H1 (cell line): ENCODE results near the gene STAT2. TPM values are rescaled to one million over a fixed set of nuclear protein-coding genes. Genes with fewer than 3 reads are reported as not detected.

ENCODE experiments used
- CTCF ChIA-PET: fragments of 300-600 bp; sonication (Branson Sonifier 250); formaldehyde crosslinking; loops from one replicate; lab custom pipeline; 2021; ENCODE audit not compliant: partially characterized antibody; lab: Charles Lee
- POLR2A ChIA-PET: fragments of 300-600 bp; sonication (Branson Sonifier 250); formaldehyde crosslinking; loops from one replicate; lab custom pipeline; 2021; ENCODE audit warnings: inconsistent platforms; ENCODE audit not compliant: partially characterized antibody; lab: Charles Lee
- DNase-seq, 2 experiments: peaks; one replicate each; pipeline versions ENCODE4 v3.0.0 to v3.0.0-alpha.2; 2010 to 2022; ENCODE audit warnings: low spot score in 2 of 2, low read depth in 1 of 2, mixed read lengths in 1 of 2
- FAIRE-seq: peaks from 2 replicates; lab custom pipeline; 2011; peaks lifted over from hg19 to GRCh38; lab: Jason Lieb, UNC
- H2AFZ ChIP-seq: 2 replicates; pipeline ENCODE4 v1.8.1; 2012; ENCODE audit warnings: low read length, inconsistent platforms
- H2AK5ac ChIP-seq: 2 replicates; pipeline ENCODE4 v1.6.1; 2013; ENCODE audit warnings: low read depth, low read length
- H2BK120ac ChIP-seq: replicated peaks from 2 replicates; pipeline ENCODE3; 2013; ENCODE audit warnings: low read depth, low read length, inconsistent platforms
- H2BK12ac ChIP-seq: 2 replicates; pipeline ENCODE4 v1.6.1; 2013; ENCODE audit warnings: low read depth, low read length
- H2BK15ac ChIP-seq: 2 replicates; pipeline ENCODE4 v1.6.1; 2013; ENCODE audit warnings: low read length
- H2BK20ac ChIP-seq: 2 replicates; pipeline ENCODE4 v1.6.1; 2013; ENCODE audit warnings: low read length
- H2BK5ac ChIP-seq: 2 replicates; pipeline ENCODE4 v1.6.1; 2013; ENCODE audit warnings: low read depth, low read length
- H3K14ac ChIP-seq: 2 replicates; pipeline ENCODE4 v1.6.1; 2013; ENCODE audit warnings: inconsistent platforms; ENCODE audit not compliant: insufficient read length
- H3K18ac ChIP-seq: 2 replicates; pipeline ENCODE4 v1.6.1; 2013; ENCODE audit warnings: low read length; ENCODE audit errors: extremely low read depth
- H3K23ac ChIP-seq: 2 replicates; pipeline ENCODE4 v1.6.1; 2013; ENCODE audit warnings: inconsistent platforms; ENCODE audit not compliant: insufficient read length
- H3K23me2 ChIP-seq: 2 replicates; pipeline ENCODE4 v1.6.1; 2013; ENCODE audit warnings: low read depth, low read length
- H3K27ac ChIP-seq: 2 replicates; pipeline ENCODE4 v1.6.1; 2011; ENCODE audit warnings: low read depth, low read length, inconsistent platforms
- H3K27me3 ChIP-seq, 4 experiments: replicated peaks in 1 of 4; 1 replicate in 1 of 4; 2 replicates in 3 of 4; pipeline versions ENCODE4 v1.6.1 to v1.8.1; 2011 to 2013; ENCODE audit warnings: low read length in 3 of 4, mild to moderate bottlenecking in 3 of 4, inconsistent platforms in 2 of 4, mixed read lengths in 2 of 4, moderate library complexity in 1 of 4; ENCODE audit not compliant: control insufficient read depth in 3 of 4, insufficient read depth in 3 of 4; ENCODE audit errors: extremely low read depth in 1 of 4
- H3K36me3 ChIP-seq, 4 experiments: 2 replicates each; pipeline versions ENCODE4 v1.6.1 to v1.8.1; 2011 to 2013; ENCODE audit warnings: mild to moderate bottlenecking in 4 of 4, low read length in 3 of 4, moderate library complexity in 2 of 4, control low read depth in 1 of 4, inconsistent platforms in 1 of 4; ENCODE audit not compliant: insufficient read depth in 4 of 4, control insufficient read depth in 2 of 4
- H3K4ac ChIP-seq: replicated peaks from 2 replicates; pipeline ENCODE3; 2013; ENCODE audit warnings: low read length, low read depth, mixed read lengths, inconsistent platforms; ENCODE audit not compliant: insufficient read length
- H3K4me1 ChIP-seq, 4 experiments: replicated peaks in 1 of 4; 1 replicate in 1 of 4; 2 replicates in 3 of 4; pipeline versions ENCODE4 v1.6.1 to v1.8.1; 2011 to 2013; ENCODE audit warnings: low read length in 3 of 4, inconsistent platforms in 2 of 4, mixed read lengths in 1 of 4; ENCODE audit not compliant: insufficient read depth in 4 of 4, control insufficient read depth in 3 of 4
- H3K4me2 ChIP-seq, 2 experiments: 2 replicates each; pipeline versions ENCODE4 v1.6.1 to v1.8.1; 2011 to 2013; ENCODE audit warnings: low read depth in 2 of 2, low read length in 2 of 2, control low read depth in 1 of 2, inconsistent platforms in 1 of 2, mild to moderate bottlenecking in 1 of 2; ENCODE audit not compliant: insufficient read depth in 1 of 2
- H3K4me3 ChIP-seq, 4 experiments: fragments of 200-600, 300-600 bp in 1 of 4; sonication (generic), shearing (Covaris generic), sonication (Bioruptor Twin) in 1 of 4; 2 replicates each; pipeline versions ENCODE4 v1.5.1 to v1.8.1; 2011 to 2016; ENCODE audit warnings: low read length in 4 of 4, low read depth in 3 of 4, control low read depth in 2 of 4, inconsistent platforms in 2 of 4, mild to moderate bottlenecking in 2 of 4, mixed read lengths in 1 of 4, moderate library complexity in 1 of 4; ENCODE audit not compliant: insufficient read depth in 2 of 4; ENCODE audit errors: extremely low read depth in 1 of 4
- H3K56ac ChIP-seq: replicated peaks from 2 replicates; pipeline ENCODE3; 2013; ENCODE audit warnings: low read depth, mild to moderate bottlenecking, mixed read lengths, low read length, inconsistent platforms; ENCODE audit not compliant: insufficient read length
- H3K79me1 ChIP-seq: 2 replicates; pipeline ENCODE4 v1.6.1; 2013; ENCODE audit warnings: low read depth, low read length, control low read depth
- H3K79me2 ChIP-seq, 2 experiments: 2 replicates each; pipeline versions ENCODE4 v1.6.1 to v1.8.1; 2012 to 2013; ENCODE audit warnings: low read length in 2 of 2, mild to moderate bottlenecking in 2 of 2, inconsistent platforms in 1 of 2; ENCODE audit not compliant: insufficient read depth in 2 of 2, control insufficient read depth in 1 of 2
- H3K9ac ChIP-seq, 4 experiments: replicated peaks in 1 of 4; 1 replicate in 1 of 4; 2 replicates in 3 of 4; pipeline versions ENCODE4 v1.6.1 to v1.8.1; 2011 to 2013; ENCODE audit warnings: low read depth in 3 of 4, low read length in 3 of 4, control low read depth in 2 of 4, mild to moderate bottlenecking in 2 of 4, moderate library complexity in 2 of 4, inconsistent platforms in 1 of 4; ENCODE audit errors: extremely low read depth in 1 of 4
- H3K9me3 ChIP-seq, 2 experiments: 2 replicates each; pipeline versions ENCODE4 v1.6.1 to v1.8.1; 2012 to 2013; ENCODE audit warnings: mild to moderate bottlenecking in 2 of 2, moderate library complexity in 2 of 2, control low read depth in 1 of 2, inconsistent platforms in 1 of 2, low read depth in 1 of 2, low read length in 1 of 2, mixed read lengths in 1 of 2; ENCODE audit not compliant: insufficient read depth in 2 of 2
- H4K20me1 ChIP-seq, 2 experiments: replicated peaks in 1 of 2; 2 replicates each; pipeline versions ENCODE3 to v1.8.1; 2011 to 2013; ENCODE audit warnings: inconsistent platforms in 2 of 2, low read length in 2 of 2, mild to moderate bottlenecking in 1 of 2; ENCODE audit not compliant: insufficient read depth in 2 of 2, control insufficient read depth in 1 of 2
- H4K5ac ChIP-seq: 2 replicates; pipeline ENCODE4 v1.6.1; 2013; ENCODE audit warnings: low read length, low read depth, mixed read lengths, inconsistent platforms; ENCODE audit not compliant: insufficient read length
- H4K8ac ChIP-seq: 2 replicates; pipeline ENCODE4 v1.8.0; 2013; ENCODE audit warnings: mild to moderate bottlenecking, moderate library complexity, low read length, inconsistent platforms; ENCODE audit not compliant: insufficient read depth; ENCODE audit errors: extremely low read depth
- H4K91ac ChIP-seq: replicated peaks from 2 replicates; pipeline ENCODE3; 2013; ENCODE audit warnings: low read length, mixed read lengths, inconsistent platforms; ENCODE audit not compliant: insufficient read length
- FOSL1 ChIP-seq: IDR thresholded peaks from 2 replicates; pipeline ENCODE4 v1.6.1; 2011; ENCODE audit warnings: mild to moderate bottlenecking, low read depth, low read length, moderate library complexity; ENCODE audit not compliant: insufficient read depth
- KDM4A ChIP-seq: IDR thresholded peaks from one replicate; pipeline ENCODE4 v1.7.1; 2012; ENCODE audit warnings: low read depth, mild to moderate bottlenecking, moderate library complexity, low read length, inconsistent platforms; ENCODE audit not compliant: severe bottlenecking
- NRF1 ChIP-seq: IDR thresholded peaks from 2 replicates; pipeline ENCODE4 v1.6.1; 2011; ENCODE audit warnings: mild to moderate bottlenecking, low read depth, low read length, improper control_type of control experiment
- RNF2 ChIP-seq: fragments of 200-900, 300-1000 bp; sonication (generic); IDR thresholded peaks from 2 replicates; pipeline ENCODE4 v1.7.1; 2016; ENCODE audit warnings: borderline replicate concordance, low read depth, mild to moderate bottlenecking, antibody characterized with exemption, low read length; ENCODE audit not compliant: poor library complexity, severe bottlenecking; ENCODE audit errors: missing control alignments
- WGBS, 2 experiments: shearing (Covaris generic) in 1 of 2; methylation state at CpG; one replicate each; pipeline versions ENCODE4 v1.1.6 to v1.1.7; 2013 to 2015; ENCODE audit warnings: low lambda C conversion rate in 2 of 2, mixed read lengths in 2 of 2, inconsistent platforms in 1 of 2, low coverage in 1 of 2, missing lambda C conversion rate in 1 of 2; ENCODE audit not compliant: insufficient replicate concordance in 2 of 2, insufficient coverage in 1 of 2, insufficient read length in 1 of 2; ENCODE audit errors: extremely low coverage in 1 of 2, missing lambda C conversion rate in 1 of 2; 5-methylcytosine and 5-hydroxymethylcytosine counted together
- polyA plus RNA-seq, 7 experiments: library from polyadenylated mRNA; depleted of rRNA in 3 of 7; stranded (reverse) in 5 of 7; unstranded in 2 of 7; fragments of >200 nt in 5 of 7; fragments of 200-250 nt in 2 of 7; gene quantifications; 1 replicate in 5 of 7; 2 replicates in 1 of 7; 4 replicates in 1 of 7; pipeline versions ENCODE4 v1.2.1 to v1.2.3, GENCODE V29; 2011 to 2013; ENCODE audit warnings: missing spikeins in 2 of 7, mixed read lengths in 2 of 7
- total RNA-seq: library from RNA; stranded (reverse); fragmentation: NEBNext Ultra II Directional; extraction: Animal tissue kit (Norgen Biotek cat#: 25700); gene quantifications from 2 replicates; pipeline ENCODE4 v1.2.1, GENCODE V29; 2021

The STAT2 gene
- total and polyA plus RNA-seq, 2 of the 8 experiments (the other 6 are each of a cell fraction or from before 2014, with no cell fraction given) = 37.1 to 44.7 TPM

DNA sequence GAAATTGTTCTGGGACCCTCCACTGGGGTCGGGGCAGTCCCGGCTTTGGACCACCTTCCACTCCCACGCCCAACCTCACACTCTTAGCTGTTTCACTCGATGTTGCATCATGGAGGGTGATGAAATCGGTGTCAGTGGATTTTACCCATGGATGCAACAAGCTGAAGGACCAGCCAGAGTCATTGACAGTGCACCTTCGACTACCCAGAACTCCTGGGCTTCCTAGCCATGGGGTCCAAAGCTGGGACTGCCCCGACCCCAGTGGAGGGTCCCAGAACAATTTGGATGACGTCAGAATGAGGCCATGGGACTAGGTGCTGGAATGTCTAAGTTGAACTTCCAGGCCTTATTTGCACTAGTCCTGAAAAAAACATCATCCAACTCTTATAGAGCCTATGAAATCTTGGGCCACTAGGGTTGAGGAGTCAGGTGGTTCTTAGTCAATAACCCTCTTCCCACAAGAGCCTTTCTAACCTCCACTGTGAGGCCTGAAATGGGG is 22.1 kb downstream of the STAT2 start:
- Histone ChIP-seq H3K36me3 (peaks cover 0 to 5% (median 2%) of the 10 kb centered on the region in 4 experiments; a peak in 4 of 8 replicates), H3K27ac (peak overlapping the region; percentile 12; the same call in 1 of the 2 replicates), H2BK120ac (no peak overlapping the region), H4K20me1 (no peaks in the 10 kb centered on the region), H3K9me3 (no peaks in the 10 kb centered on the region), H3K27me3 (no peaks in the 10 kb centered on the region), H3K79me2 (no peaks in the 10 kb centered on the region), H4K5ac (no peak overlapping the region), H3K56ac (no peak overlapping the region), H2AFZ (no peak overlapping the region), H4K8ac (no peak overlapping the region), H2AK5ac (no peak overlapping the region), H3K18ac (peak overlapping the region; percentile 24; the same call in 1 of the 2 replicates), H3K4me3 (peak overlapping the region in 1 of 4 experiments; percentile 28; a peak in 1 of 8 replicates), H3K23me2 (peaks cover 7% of the 10 kb centered on the region; the same call in 1 of the 2 replicates), H3K14ac (no peak overlapping the region), H2BK5ac (peak overlapping the region; percentile 3; the same call in 1 of the 2 replicates), H2BK20ac (peak overlapping the region; percentile 6), H2BK12ac (peak overlapping the region; percentile 23), H2BK15ac (0 out of 2 replicates have a peak overlapping the region, but pooled peaks have one; percentile 1), H3K4me1 (peaks cover 9 to 24% (median 16%) of the 10 kb centered on the region in 4 experiments), H3K23ac (no peak overlapping the region), H4K91ac (peak overlapping the region; percentile 49), H3K9ac (no peak overlapping the region), H3K4ac (no peak overlapping the region), H3K4me2 (peak overlapping the region; percentile 24 to 59), H3K79me1 (no peaks in the 10 kb centered on the region)
- CTCF ChIA-PET = interaction anchor here (0.6 to 7.2 kb wide), 9 partner anchors 9 to 291 kb away, joined by 3 to 38 read pairs (median 5); partner anchors contain the start of gene CNPY2
- no peak for FAIRE-seq
- WGBS, 2 experiments = 83% methylated on average over 8 of the region's 8 CpGs; no CpG with 5 or more reads in 1 of the 2 experiments
- DNase-seq = no peak
- POLR2A ChIA-PET = interaction anchor here (0.8 to 7.2 kb wide), 15 partner anchors 8 to 184 kb away, joined by 3 to 55 read pairs (median 4); partner anchors contain the start of genes CNPY2, CS, MYL6 and RBMS2
- TF ChIP-seq FOSL1 (no peak), NRF1 (no peak), RNF2 (no peak), KDM4A (no peak)
